H1 (cell line): Measurements from ENCODE around the gene BBS7. TPM values are rescaled to one million over a fixed set of nuclear protein-coding genes. Genes with fewer than 3 reads are reported as not detected.

ENCODE experiments used
- CTCF ChIA-PET: fragments of 300-600 bp; sonication (Branson Sonifier 250); formaldehyde crosslinking; loops from one replicate; lab custom pipeline; 2021; ENCODE audit not compliant: partially characterized antibody; lab: Charles Lee
- POLR2A ChIA-PET: fragments of 300-600 bp; sonication (Branson Sonifier 250); formaldehyde crosslinking; loops from one replicate; lab custom pipeline; 2021; ENCODE audit warnings: inconsistent platforms; ENCODE audit not compliant: partially characterized antibody; lab: Charles Lee
- DNase-seq, 2 experiments: peaks; one replicate each; pipeline versions ENCODE4 v3.0.0 to v3.0.0-alpha.2; 2010 to 2022; ENCODE audit warnings: low spot score in 2 of 2, low read depth in 1 of 2, mixed read lengths in 1 of 2
- FAIRE-seq: peaks from 2 replicates; lab custom pipeline; 2011; peaks lifted over from hg19 to GRCh38; lab: Jason Lieb, UNC
- H2AFZ ChIP-seq: 2 replicates; pipeline ENCODE4 v1.8.1; 2012; ENCODE audit warnings: low read length, inconsistent platforms
- H2AK5ac ChIP-seq: 2 replicates; pipeline ENCODE4 v1.6.1; 2013; ENCODE audit warnings: low read depth, low read length
- H2BK120ac ChIP-seq: replicated peaks from 2 replicates; pipeline ENCODE3; 2013; ENCODE audit warnings: low read depth, low read length, inconsistent platforms
- H2BK12ac ChIP-seq: 2 replicates; pipeline ENCODE4 v1.6.1; 2013; ENCODE audit warnings: low read depth, low read length
- H2BK15ac ChIP-seq: 2 replicates; pipeline ENCODE4 v1.6.1; 2013; ENCODE audit warnings: low read length
- H2BK20ac ChIP-seq: 2 replicates; pipeline ENCODE4 v1.6.1; 2013; ENCODE audit warnings: low read length
- H2BK5ac ChIP-seq: 2 replicates; pipeline ENCODE4 v1.6.1; 2013; ENCODE audit warnings: low read depth, low read length
- H3K14ac ChIP-seq: 2 replicates; pipeline ENCODE4 v1.6.1; 2013; ENCODE audit warnings: inconsistent platforms; ENCODE audit not compliant: insufficient read length
- H3K18ac ChIP-seq: 2 replicates; pipeline ENCODE4 v1.6.1; 2013; ENCODE audit warnings: low read length; ENCODE audit errors: extremely low read depth
- H3K23ac ChIP-seq: 2 replicates; pipeline ENCODE4 v1.6.1; 2013; ENCODE audit warnings: inconsistent platforms; ENCODE audit not compliant: insufficient read length
- H3K23me2 ChIP-seq: 2 replicates; pipeline ENCODE4 v1.6.1; 2013; ENCODE audit warnings: low read depth, low read length
- H3K27ac ChIP-seq: 2 replicates; pipeline ENCODE4 v1.6.1; 2011; ENCODE audit warnings: low read depth, low read length, inconsistent platforms
- H3K27me3 ChIP-seq, 4 experiments: replicated peaks in 1 of 4; 1 replicate in 1 of 4; 2 replicates in 3 of 4; pipeline versions ENCODE4 v1.6.1 to v1.8.1; 2011 to 2013; ENCODE audit warnings: low read length in 3 of 4, mild to moderate bottlenecking in 3 of 4, inconsistent platforms in 2 of 4, mixed read lengths in 2 of 4, moderate library complexity in 1 of 4; ENCODE audit not compliant: control insufficient read depth in 3 of 4, insufficient read depth in 3 of 4; ENCODE audit errors: extremely low read depth in 1 of 4
- H3K36me3 ChIP-seq, 4 experiments: 2 replicates each; pipeline versions ENCODE4 v1.6.1 to v1.8.1; 2011 to 2013; ENCODE audit warnings: mild to moderate bottlenecking in 4 of 4, low read length in 3 of 4, moderate library complexity in 2 of 4, control low read depth in 1 of 4, inconsistent platforms in 1 of 4; ENCODE audit not compliant: insufficient read depth in 4 of 4, control insufficient read depth in 2 of 4
- H3K4ac ChIP-seq: replicated peaks from 2 replicates; pipeline ENCODE3; 2013; ENCODE audit warnings: low read length, low read depth, mixed read lengths, inconsistent platforms; ENCODE audit not compliant: insufficient read length
- H3K4me1 ChIP-seq, 4 experiments: replicated peaks in 1 of 4; 1 replicate in 1 of 4; 2 replicates in 3 of 4; pipeline versions ENCODE4 v1.6.1 to v1.8.1; 2011 to 2013; ENCODE audit warnings: low read length in 3 of 4, inconsistent platforms in 2 of 4, mixed read lengths in 1 of 4; ENCODE audit not compliant: insufficient read depth in 4 of 4, control insufficient read depth in 3 of 4
- H3K4me2 ChIP-seq, 2 experiments: 2 replicates each; pipeline versions ENCODE4 v1.6.1 to v1.8.1; 2011 to 2013; ENCODE audit warnings: low read depth in 2 of 2, low read length in 2 of 2, control low read depth in 1 of 2, inconsistent platforms in 1 of 2, mild to moderate bottlenecking in 1 of 2; ENCODE audit not compliant: insufficient read depth in 1 of 2
- H3K4me3 ChIP-seq, 4 experiments: fragments of 200-600, 300-600 bp in 1 of 4; sonication (generic), shearing (Covaris generic), sonication (Bioruptor Twin) in 1 of 4; 2 replicates each; pipeline versions ENCODE4 v1.5.1 to v1.8.1; 2011 to 2016; ENCODE audit warnings: low read length in 4 of 4, low read depth in 3 of 4, control low read depth in 2 of 4, inconsistent platforms in 2 of 4, mild to moderate bottlenecking in 2 of 4, mixed read lengths in 1 of 4, moderate library complexity in 1 of 4; ENCODE audit not compliant: insufficient read depth in 2 of 4; ENCODE audit errors: extremely low read depth in 1 of 4
- H3K56ac ChIP-seq: replicated peaks from 2 replicates; pipeline ENCODE3; 2013; ENCODE audit warnings: low read depth, mild to moderate bottlenecking, mixed read lengths, low read length, inconsistent platforms; ENCODE audit not compliant: insufficient read length
- H3K79me1 ChIP-seq: 2 replicates; pipeline ENCODE4 v1.6.1; 2013; ENCODE audit warnings: low read depth, low read length, control low read depth
- H3K79me2 ChIP-seq, 2 experiments: 2 replicates each; pipeline versions ENCODE4 v1.6.1 to v1.8.1; 2012 to 2013; ENCODE audit warnings: low read length in 2 of 2, mild to moderate bottlenecking in 2 of 2, inconsistent platforms in 1 of 2; ENCODE audit not compliant: insufficient read depth in 2 of 2, control insufficient read depth in 1 of 2
- H3K9ac ChIP-seq, 4 experiments: replicated peaks in 1 of 4; 1 replicate in 1 of 4; 2 replicates in 3 of 4; pipeline versions ENCODE4 v1.6.1 to v1.8.1; 2011 to 2013; ENCODE audit warnings: low read depth in 3 of 4, low read length in 3 of 4, control low read depth in 2 of 4, mild to moderate bottlenecking in 2 of 4, moderate library complexity in 2 of 4, inconsistent platforms in 1 of 4; ENCODE audit errors: extremely low read depth in 1 of 4
- H3K9me3 ChIP-seq, 2 experiments: 2 replicates each; pipeline versions ENCODE4 v1.6.1 to v1.8.1; 2012 to 2013; ENCODE audit warnings: mild to moderate bottlenecking in 2 of 2, moderate library complexity in 2 of 2, control low read depth in 1 of 2, inconsistent platforms in 1 of 2, low read depth in 1 of 2, low read length in 1 of 2, mixed read lengths in 1 of 2; ENCODE audit not compliant: insufficient read depth in 2 of 2
- H4K20me1 ChIP-seq, 2 experiments: replicated peaks in 1 of 2; 2 replicates each; pipeline versions ENCODE3 to v1.8.1; 2011 to 2013; ENCODE audit warnings: inconsistent platforms in 2 of 2, low read length in 2 of 2, mild to moderate bottlenecking in 1 of 2; ENCODE audit not compliant: insufficient read depth in 2 of 2, control insufficient read depth in 1 of 2
- H4K5ac ChIP-seq: 2 replicates; pipeline ENCODE4 v1.6.1; 2013; ENCODE audit warnings: low read length, low read depth, mixed read lengths, inconsistent platforms; ENCODE audit not compliant: insufficient read length
- H4K8ac ChIP-seq: 2 replicates; pipeline ENCODE4 v1.8.0; 2013; ENCODE audit warnings: mild to moderate bottlenecking, moderate library complexity, low read length, inconsistent platforms; ENCODE audit not compliant: insufficient read depth; ENCODE audit errors: extremely low read depth
- H4K91ac ChIP-seq: replicated peaks from 2 replicates; pipeline ENCODE3; 2013; ENCODE audit warnings: low read length, mixed read lengths, inconsistent platforms; ENCODE audit not compliant: insufficient read length
- CEBPB ChIP-seq: IDR thresholded peaks from 2 replicates; pipeline ENCODE4 v1.6.1; 2012; ENCODE audit warnings: low read depth, low read length
- EGR1 ChIP-seq: IDR thresholded peaks from 2 replicates; pipeline ENCODE4 v1.6.1; 2011; ENCODE audit warnings: low read depth, low read length, borderline replicate concordance
- SIN3A ChIP-seq, 2 experiments: IDR thresholded peaks in 1 of 2; conservative IDR thresholded peaks in 1 of 2; 2 replicates each; pipeline ENCODE4 v1.6.1; 2011 to 2012; ENCODE audit warnings: low read length in 2 of 2, improper control_type of control experiment in 1 of 2, low read depth in 1 of 2, mild to moderate bottlenecking in 1 of 2
- polyA plus RNA-seq, 7 experiments: library from polyadenylated mRNA; depleted of rRNA in 3 of 7; stranded (reverse) in 5 of 7; unstranded in 2 of 7; fragments of >200 nt in 5 of 7; fragments of 200-250 nt in 2 of 7; gene quantifications; 1 replicate in 5 of 7; 2 replicates in 1 of 7; 4 replicates in 1 of 7; pipeline versions ENCODE4 v1.2.1 to v1.2.3, GENCODE V29; 2011 to 2013; ENCODE audit warnings: missing spikeins in 2 of 7, mixed read lengths in 2 of 7
- total RNA-seq: library from RNA; stranded (reverse); fragmentation: NEBNext Ultra II Directional; extraction: Animal tissue kit (Norgen Biotek cat#: 25700); gene quantifications from 2 replicates; pipeline ENCODE4 v1.2.1, GENCODE V29; 2021

Gene BBS7
- total and polyA plus RNA-seq, 2 of the 8 experiments (the other 6 are each of a cell fraction or from before 2014, with no cell fraction given): 16.6 to 21.5 TPM

DNA sequence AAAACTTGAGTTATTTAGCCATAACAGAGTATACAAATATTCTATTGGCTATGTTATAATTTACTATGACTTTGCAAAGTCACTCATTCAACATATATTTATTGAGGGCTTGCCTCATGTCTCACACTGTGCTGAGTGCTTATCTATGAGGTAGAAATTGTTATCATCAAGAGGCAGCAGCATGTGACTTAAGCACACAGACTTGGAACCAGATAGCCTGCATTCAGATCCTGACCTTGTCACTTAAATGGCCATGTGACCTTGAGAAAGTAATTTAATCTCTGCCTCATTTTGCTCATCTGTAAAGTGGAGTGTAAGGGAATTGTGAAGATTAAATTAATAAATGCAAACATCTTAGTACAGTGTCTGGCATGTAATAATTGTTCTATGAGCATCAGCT is 79.3 kb downstream of the BBS7 start:
- Histone ChIP-seq H2BK120ac (no peak overlapping the region), H3K23ac (no peak overlapping the region), H3K79me1 (no peaks in the 10 kb centered on the region), H3K27ac (no peak overlapping the region), H3K56ac (no peak overlapping the region), H3K4me3 (no peak overlapping the region), H2BK5ac (no peak overlapping the region), H3K18ac (no peak overlapping the region), H3K9me3 (no peaks in the 10 kb centered on the region), H2AK5ac (no peak overlapping the region), H2AFZ (no peak overlapping the region), H3K79me2 (no peaks in the 10 kb centered on the region), H4K8ac (no peak overlapping the region), H3K14ac (no peak overlapping the region), H4K91ac (no peak overlapping the region), H3K4me2 (no peak overlapping the region), H3K36me3 (no peaks in the 10 kb centered on the region), H3K9ac (no peak overlapping the region), H3K4me1 (peaks cover 7 to 17% (median 10%) of the 10 kb centered on the region in 4 experiments), H2BK20ac (no peak overlapping the region), H3K4ac (no peak overlapping the region), H2BK15ac (no peak overlapping the region), H2BK12ac (no peak overlapping the region), H4K5ac (no peak overlapping the region), H3K23me2 (peaks cover 2% of the 10 kb centered on the region; the same call in 1 of the 2 replicates), H3K27me3 (peaks cover 0 to 1% (median 0%) of the 10 kb centered on the region in 4 experiments; a peak in 1 of 7 replicates), H4K20me1 (no peaks in the 10 kb centered on the region)
- DNase-seq (no peak), FAIRE-seq (no peak)
- TF ChIP-seq EGR1: no peak
- no peak for TF ChIP-seq CEBPB
- no peak for TF ChIP-seq SIN3A (conservative IDR thresholded peaks at IDR 0.05 in 1 of 2, IDR thresholded peaks at IDR 0.05 in 1 of 2; ENCODE audit: low read depth in 1 of 2, low read length in 2 of 2)
- ChIA-PET CTCF (interaction anchor here (2.4 kb wide), 1 partner anchor 20 kb away, joined by 9 read pairs; no protein-coding TSS in a partner anchor), POLR2A (interaction anchor here (1.0 to 1.8 kb wide), 6 partner anchors 9 to 78 kb away, joined by 3 to 6 read pairs (median 4); partner anchors contain the start of gene EXOSC9)
